MCF 10A (cell line): Measurements from ENCODE around the gene FAM171A1. TPM values are rescaled to one million over a fixed set of nuclear protein-coding genes. Genes with fewer than 3 reads are reported as not detected.
"Not testable (repeated sequence)": the region's sequence is repeated elsewhere in the genome, so short reads cannot be mapped to it uniquely, and the experiment has no call there.

Experiments
- BruUV-seq: library from RNA; stranded (reverse); fragments of 400-500 nt; replicated peaks from 2 replicates; lab custom pipeline; 2021; lab: Mats Ljungman, UMichigan
- CTCF ChIA-PET: fragments of 300-600 bp; sonication (Branson Sonifier 250); formaldehyde crosslinking; extraction: SDS; loops from one replicate; lab custom pipeline; 2021; ENCODE audit warnings: antibody characterized with exemption, inconsistent platforms; lab: Yijun Ruan, JAX
- POLR2A ChIA-PET: fragments of 300-600, 350-650 bp; sonication (Branson Sonifier 250); formaldehyde crosslinking; extraction: SDS; loops from one replicate; lab custom pipeline; 2020; ENCODE audit warnings: antibody characterized with exemption, inconsistent platforms; lab: Yijun Ruan, JAX
- DNase-seq: peaks from one replicate; pipeline ENCODE4 v3.0.0-alpha.2; 2018; ENCODE audit not compliant: unreplicated experiment
- H3K27ac Mint-ChIP-seq: one replicate; pipeline ENCODE4 v1.8.0; 2022; ENCODE audit warnings: mild to moderate bottlenecking, low read depth, mixed read lengths; ENCODE audit not compliant: unreplicated experiment
- H3K27me3 Mint-ChIP-seq: one replicate; pipeline ENCODE4 v1.8.0; 2022; ENCODE audit warnings: mixed read lengths; ENCODE audit not compliant: insufficient read depth, unreplicated experiment
- H3K36me3 Mint-ChIP-seq: one replicate; pipeline ENCODE4 v1.8.0; 2022; ENCODE audit warnings: mild to moderate bottlenecking, moderate library complexity, mixed read lengths; ENCODE audit not compliant: insufficient read depth, unreplicated experiment
- H3K4me1 Mint-ChIP-seq: one replicate; pipeline ENCODE4 v1.8.0; 2022; ENCODE audit warnings: mixed read lengths; ENCODE audit not compliant: insufficient read depth, unreplicated experiment
- H3K4me3 Mint-ChIP-seq: one replicate; pipeline ENCODE4 v1.8.0; 2022; ENCODE audit warnings: mild to moderate bottlenecking, moderate library complexity, mixed read lengths; ENCODE audit not compliant: unreplicated experiment
- H3K9me3 Mint-ChIP-seq: one replicate; pipeline ENCODE4 v1.8.0; 2022; ENCODE audit warnings: mixed read lengths; ENCODE audit not compliant: unreplicated experiment
- intact Hi-C: fragments of 100-400 bp; cut with micrococcal nuclease; formaldehyde crosslinking; loops from 2 replicates; pipeline ENCODE4 v1.14.1; 2022
- total RNA-seq: library from RNA; stranded (reverse); gene quantifications from 2 replicates; pipeline ENCODE4 v1.2.3, GENCODE V29; 2022
- TF ChIP-seq, protein P1 (sequence below): fragments of 200-600 bp; IDR thresholded peaks from one replicate; pipeline ENCODE4 v1.8.0; 2022; ENCODE audit warnings: antibody characterized with exemption, mild to moderate bottlenecking; ENCODE audit not compliant: unreplicated experiment

FAM171A1 gene
- total RNA-seq, 1 experiment from 2014 or later = 9.3 TPM

DNA sequence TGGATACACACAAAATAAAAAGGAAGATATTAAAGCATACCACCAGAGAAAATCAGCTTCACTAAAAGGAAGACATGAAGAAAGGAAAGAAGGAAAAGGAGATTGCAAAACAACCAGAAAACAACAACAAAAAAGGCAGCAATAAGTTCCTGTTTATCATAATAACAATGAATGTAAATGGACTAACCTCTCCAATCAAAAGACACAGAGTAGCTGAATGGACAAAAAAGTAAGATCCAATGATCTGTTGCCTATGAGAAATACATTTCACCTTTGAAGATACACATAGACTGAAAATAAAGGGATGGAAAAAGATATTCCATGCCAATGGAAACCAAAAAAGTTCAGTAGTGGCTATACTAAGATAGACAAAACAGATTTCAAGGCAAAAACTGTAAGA, 30.3 kb upstream of the FAM171A1 start:
- Mint-ChIP-seq H3K4me1 (no peaks in the 10 kb centered on the region), H3K27me3 (no peaks in the 10 kb centered on the region), H3K9me3 (peaks cover 36% of the 10 kb centered on the region), H3K27ac (no peak overlapping the region), H3K4me3 (no peak overlapping the region), H3K36me3 (no peaks in the 10 kb centered on the region)
- TF ChIP-seq, protein P1, sequence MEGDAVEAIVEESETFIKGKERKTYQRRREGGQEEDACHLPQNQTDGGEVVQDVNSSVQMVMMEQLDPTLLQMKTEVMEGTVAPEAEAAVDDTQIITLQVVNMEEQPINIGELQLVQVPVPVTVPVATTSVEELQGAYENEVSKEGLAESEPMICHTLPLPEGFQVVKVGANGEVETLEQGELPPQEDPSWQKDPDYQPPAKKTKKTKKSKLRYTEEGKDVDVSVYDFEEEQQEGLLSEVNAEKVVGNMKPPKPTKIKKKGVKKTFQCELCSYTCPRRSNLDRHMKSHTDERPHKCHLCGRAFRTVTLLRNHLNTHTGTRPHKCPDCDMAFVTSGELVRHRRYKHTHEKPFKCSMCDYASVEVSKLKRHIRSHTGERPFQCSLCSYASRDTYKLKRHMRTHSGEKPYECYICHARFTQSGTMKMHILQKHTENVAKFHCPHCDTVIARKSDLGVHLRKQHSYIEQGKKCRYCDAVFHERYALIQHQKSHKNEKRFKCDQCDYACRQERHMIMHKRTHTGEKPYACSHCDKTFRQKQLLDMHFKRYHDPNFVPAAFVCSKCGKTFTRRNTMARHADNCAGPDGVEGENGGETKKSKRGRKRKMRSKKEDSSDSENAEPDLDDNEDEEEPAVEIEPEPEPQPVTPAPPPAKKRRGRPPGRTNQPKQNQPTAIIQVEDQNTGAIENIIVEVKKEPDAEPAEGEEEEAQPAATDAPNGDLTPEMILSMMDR = no peak
- intact Hi-C loops = no loop called here
- BruUV-seq = no TSS peak
- CTCF ChIA-PET = no interaction called here
- DNase-seq = no peak
- POLR2A ChIA-PET = no interaction called here

DNA sequence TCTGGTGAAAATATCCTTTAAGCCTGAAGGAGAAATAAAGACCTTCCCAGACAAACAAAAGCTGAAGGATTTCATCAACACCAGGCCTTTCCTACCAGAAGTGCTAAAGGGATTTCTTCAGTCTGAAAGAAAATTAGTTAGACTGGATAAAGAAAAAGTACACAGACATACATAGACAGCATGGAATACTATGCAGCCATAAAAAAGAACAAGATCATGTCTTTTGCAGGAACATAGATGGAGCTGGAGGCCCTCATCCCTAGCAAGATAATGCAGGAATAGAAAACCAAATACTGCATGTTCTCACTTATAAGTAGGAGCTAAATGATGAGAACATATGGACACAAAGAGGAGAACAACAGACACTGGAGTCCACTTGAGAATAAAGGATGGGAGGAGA, 29.4 kb upstream of the FAM171A1 start:
- BruUV-seq, H3K27me3 Mint-ChIP-seq, H3K27ac Mint-ChIP-seq, H3K4me1 Mint-ChIP-seq, H3K4me3 Mint-ChIP-seq, DNase-seq, intact Hi-C loops, POLR2A ChIA-PET, H3K36me3 Mint-ChIP-seq: not testable (repeated sequence)
- H3K9me3 Mint-ChIP-seq = peaks cover 36% of the 10 kb centered on the region
- CTCF ChIA-PET = interaction anchor here (0.7 kb wide), 1 partner anchor 55 kb away, joined by 3 read pairs; no protein-coding TSS in a partner anchor

DNA sequence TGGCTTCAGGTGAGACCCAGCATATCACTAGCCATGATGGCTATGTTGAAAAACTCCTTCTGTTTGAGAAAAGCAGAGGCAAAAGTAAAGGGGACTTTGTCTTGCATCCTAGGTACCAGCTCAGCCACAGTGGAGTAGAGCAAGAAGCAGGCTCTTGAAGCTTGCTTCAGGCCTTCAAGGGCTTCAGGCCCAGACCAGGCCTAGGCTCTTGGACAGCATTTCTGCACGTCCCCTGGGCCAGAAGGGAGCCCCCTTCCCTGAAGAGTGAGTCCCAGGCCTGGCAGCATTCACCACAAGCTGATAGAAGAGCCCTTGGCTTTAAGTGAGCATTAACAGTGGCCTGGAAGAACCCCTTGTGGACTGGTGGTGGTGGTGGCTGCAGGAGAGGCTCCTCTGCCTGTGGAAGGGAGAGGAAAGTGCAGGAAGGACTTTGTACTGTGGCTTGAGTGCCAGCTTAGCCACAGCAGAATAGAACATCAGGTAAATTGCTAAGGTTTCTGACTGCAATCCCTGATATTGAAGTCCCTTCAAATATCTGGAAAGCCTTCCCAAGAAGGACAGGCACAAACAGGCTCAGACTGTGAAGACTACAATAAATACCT, 28.1 kb upstream of the FAM171A1 start:
- DNase-seq = no peak
- Mint-ChIP-seq H3K36me3 (no peaks in the 10 kb centered on the region), H3K4me1 (no peaks in the 10 kb centered on the region), H3K9me3 (peaks cover 29% of the 10 kb centered on the region), H3K27me3 (no peaks in the 10 kb centered on the region), H3K4me3 (no peak overlapping the region), H3K27ac (no peak overlapping the region)
- ChIA-PET POLR2A (no interaction called here), CTCF (interaction anchor here (1.3 to 1.5 kb wide), 2 partner anchors 19 to 21 kb away, joined by 4 read pairs; no protein-coding TSS in a partner anchor)
- no TSS peak for BruUV-seq
- TF ChIP-seq, protein P1 = no peak
- intact Hi-C loops = no loop called here

DNA sequence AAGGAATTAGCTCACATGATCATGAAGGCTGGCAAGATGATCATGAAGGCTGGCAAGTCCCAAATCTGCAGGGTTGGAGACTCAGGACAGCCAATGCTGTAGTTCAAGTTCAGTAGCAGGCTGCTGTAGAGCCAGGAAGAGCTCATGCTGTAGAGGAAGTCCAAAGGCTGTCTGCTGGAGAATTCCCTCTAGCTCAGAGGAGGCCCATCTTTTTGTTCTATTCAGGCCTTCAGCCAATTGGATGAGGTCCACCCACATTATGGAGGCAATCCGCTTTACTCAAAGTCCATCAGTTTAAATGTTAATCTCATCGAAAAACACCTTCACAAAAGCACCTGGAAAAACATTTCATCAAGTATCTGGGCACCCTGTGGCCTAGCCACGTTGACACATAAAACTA, 24.8 kb upstream of the FAM171A1 start:
- Mint-ChIP-seq H3K27me3 (no peaks in the 10 kb centered on the region), H3K36me3 (no peaks in the 10 kb centered on the region), H3K27ac (no peak overlapping the region), H3K9me3 (peaks cover 14% of the 10 kb centered on the region), H3K4me1 (peaks cover 4% of the 10 kb centered on the region), H3K4me3 (no peak overlapping the region)
- intact Hi-C loops = no loop called here
- DNase-seq = no peak
- POLR2A ChIA-PET = no interaction called here
- BruUV-seq = no TSS peak
- CTCF ChIA-PET = interaction anchor here (0.6 kb wide), 1 partner anchor 292 kb away, joined by 3 read pairs; no protein-coding TSS in a partner anchor
- TF ChIP-seq, protein P1 = no peak
